Osteoblast (primary cell): ENCODE results near the gene CEACAM18. TPM values are rescaled to one million over a fixed set of nuclear protein-coding genes. Genes with fewer than 3 reads are reported as not detected.

Experiments
- DNase-seq: peaks from one replicate; pipeline ENCODE4 v3.0.0; 2011; ENCODE audit warnings: low spot score, mixed read lengths; ENCODE audit not compliant: insufficient read length; ENCODE audit errors: missing footprints
- H2AFZ ChIP-seq: 2 replicates; pipeline ENCODE4 v1.6.0; 2011; ENCODE audit warnings: mild to moderate bottlenecking, low read length
- H3K27ac ChIP-seq: 2 replicates; pipeline ENCODE4 v1.5.1; 2011; ENCODE audit warnings: mild to moderate bottlenecking, low read depth, low read length, moderate library complexity
- H3K27me3 ChIP-seq: 2 replicates; pipeline ENCODE4 v1.6.0; 2012; ENCODE audit warnings: mild to moderate bottlenecking, control low read depth, inconsistent platforms, low read length, moderate library complexity; ENCODE audit not compliant: insufficient read depth
- H3K36me3 ChIP-seq: 2 replicates; pipeline ENCODE4 v1.5.1; 2011; ENCODE audit warnings: mild to moderate bottlenecking, low read length, control low read depth, moderate library complexity; ENCODE audit not compliant: insufficient read depth
- H3K4me1 ChIP-seq: 2 replicates; pipeline ENCODE4 v1.5.1; 2011; ENCODE audit warnings: mild to moderate bottlenecking, low read length, control low read depth, moderate library complexity; ENCODE audit not compliant: insufficient read depth
- H3K4me2 ChIP-seq: 2 replicates; pipeline ENCODE4 v1.6.0; 2011; ENCODE audit warnings: mild to moderate bottlenecking, low read length; ENCODE audit not compliant: insufficient read depth
- H3K4me3 ChIP-seq: fragments of 200-600 bp; sonication (generic); 3 replicates; pipeline ENCODE4 v1.5.1; 2012; ENCODE audit warnings: mild to moderate bottlenecking, low read length, inconsistent platforms; ENCODE audit not compliant: insufficient read depth
- H3K79me2 ChIP-seq: 2 replicates; pipeline ENCODE4 v1.6.0; 2012; ENCODE audit warnings: mild to moderate bottlenecking, low read length, control low read depth, inconsistent platforms; ENCODE audit not compliant: insufficient read depth
- H3K9me3 ChIP-seq: 2 replicates; pipeline ENCODE4 v1.5.1; 2011; ENCODE audit warnings: low read depth, low read length, control low read depth
- H4K20me1 ChIP-seq: 2 replicates; pipeline ENCODE4 v1.6.0; 2012; ENCODE audit warnings: mild to moderate bottlenecking, low read length, control low read depth; ENCODE audit not compliant: insufficient read depth
- CTCF ChIP-seq: IDR thresholded peaks from 2 replicates; pipeline ENCODE4 v1.5.1; 2011; ENCODE audit warnings: mild to moderate bottlenecking, low read depth, low read length, moderate library complexity; ENCODE audit errors: extremely low read depth
- total RNA-seq: library from RNA; depleted of rRNA; stranded (reverse); fragments of >200 nt; gene quantifications from 2 replicates; pipeline ENCODE4 v1.2.3, GENCODE V29; 2012

Gene CEACAM18
- total RNA-seq, 1 donor: not detected

GRCh38 chr19:51530616-51531015 is 52.3 kb downstream of the CEACAM18 start:
- TF ChIP-seq CTCF: no peak
- no peak overlapping the region for H2AFZ ChIP-seq
- peaks cover 9% of the 10 kb centered on the region for H3K27me3 ChIP-seq
- H3K4me3 ChIP-seq: no peak overlapping the region
- no peak overlapping the region for H3K27ac ChIP-seq
- H3K4me2 ChIP-seq: no peak overlapping the region
- no peaks in the 10 kb centered on the region for H3K36me3 ChIP-seq
- no peaks in the 10 kb centered on the region for H3K9me3 ChIP-seq
- no peak for DNase-seq
- H4K20me1 ChIP-seq: no peaks in the 10 kb centered on the region
- no peaks in the 10 kb centered on the region for H3K79me2 ChIP-seq
- H3K4me1 ChIP-seq: no peaks in the 10 kb centered on the region

GRCh38 chr19:51531349-51532315 is 53.3 kb downstream of the CEACAM18 start, which contains the start of gene SIGLEC6:
TSS of gene SIGLEC6 (minus strand) at chr19:51531670. CDS start at chr19:51531648, 22 bp downstream.
- Histone ChIP-seq H3K79me2 (no peaks in the 10 kb centered on the region), H3K9me3 (no peaks in the 10 kb centered on the region), H3K4me3 (no peak within 1 kb of the TSS), H3K27ac (no peak within 1 kb of the TSS), H4K20me1 (no peaks in the 10 kb centered on the region), H3K4me2 (no peak within 1 kb of the TSS), H3K27me3 (peaks cover 9% of the 10 kb centered on the region), H2AFZ (no peak within 1 kb of the TSS), H3K4me1 (no peaks in the 10 kb centered on the region), H3K36me3 (no peaks in the 10 kb centered on the region)
- no peak for DNase-seq
- no peak for TF ChIP-seq CTCF

GRCh38 chr19:51535535-51535934 is 57.2 kb downstream of the CEACAM18 start:
- no peaks in the 10 kb centered on the region for H3K36me3 ChIP-seq
- peaks cover 9% of the 10 kb centered on the region for H3K27me3 ChIP-seq
- no peak overlapping the region for H3K27ac ChIP-seq
- no peak for DNase-seq
- no peaks in the 10 kb centered on the region for H3K4me1 ChIP-seq
- no peaks in the 10 kb centered on the region for H4K20me1 ChIP-seq
- H3K4me2 ChIP-seq: no peak overlapping the region
- no peak for TF ChIP-seq CTCF
- H2AFZ ChIP-seq: no peak overlapping the region
- H3K79me2 ChIP-seq: no peaks in the 10 kb centered on the region
- H3K9me3 ChIP-seq: no peaks in the 10 kb centered on the region
- no peak overlapping the region for H3K4me3 ChIP-seq

GRCh38 chr19:51539821-51540366 is 61.6 kb downstream of the CEACAM18 start:
- TF ChIP-seq CTCF: no peak
- Histone ChIP-seq H3K4me1 (no peaks in the 10 kb centered on the region), H3K27me3 (no peaks in the 10 kb centered on the region), H3K36me3 (no peaks in the 10 kb centered on the region), H3K9me3 (no peaks in the 10 kb centered on the region), H3K4me2 (no peak overlapping the region), H3K27ac (no peak overlapping the region), H2AFZ (no peak overlapping the region), H4K20me1 (no peaks in the 10 kb centered on the region), H3K4me3 (no peak overlapping the region), H3K79me2 (no peaks in the 10 kb centered on the region)
- DNase-seq: no peak
